Measurements from ENCODE around the gene RAB3A.
A peak's percentile ranks its signal among the peaks of the same experiment; 100 is the strongest.

The RAB3A gene

DNA sequence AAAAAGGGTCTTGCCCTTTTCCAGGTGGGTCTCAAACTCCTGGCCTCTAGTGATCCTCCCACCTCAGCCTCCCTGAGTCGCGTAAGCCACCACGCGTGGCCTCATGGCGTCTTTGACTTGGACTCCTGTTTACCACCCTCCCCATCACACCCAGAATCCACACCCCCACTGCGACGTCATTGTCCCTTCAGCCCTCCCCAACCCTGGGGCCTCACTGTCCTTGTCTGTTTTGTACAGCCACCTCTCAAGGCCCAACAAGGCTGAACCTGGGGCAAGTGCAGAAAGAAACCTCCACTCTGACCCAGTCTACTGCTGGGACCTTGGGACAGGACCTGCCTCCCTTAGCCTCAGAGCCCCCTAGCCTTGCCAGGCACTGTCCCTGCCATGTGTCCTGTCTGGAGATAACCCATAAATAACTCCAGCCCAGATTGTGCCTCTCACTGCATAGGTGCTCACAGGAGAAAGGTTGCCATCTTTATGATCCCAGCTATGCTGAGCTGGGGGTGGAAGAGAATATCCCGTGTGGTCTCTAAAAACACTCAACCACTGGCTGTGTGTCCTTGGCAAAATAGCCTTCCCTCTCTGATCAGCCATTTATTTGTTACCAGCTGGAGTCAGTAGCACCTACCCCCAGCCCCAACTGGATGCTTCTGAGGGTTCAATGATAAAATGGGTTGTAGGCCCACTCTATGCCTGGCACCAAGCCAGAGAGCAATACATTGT is 32.1 kb downstream of the RAB3A start:
- H3K4me3 ChIP-seq (ENCODE audit: low read depth, low read length), result no peak overlapping the region; the same call in 1 of the 2 replicates

DNA sequence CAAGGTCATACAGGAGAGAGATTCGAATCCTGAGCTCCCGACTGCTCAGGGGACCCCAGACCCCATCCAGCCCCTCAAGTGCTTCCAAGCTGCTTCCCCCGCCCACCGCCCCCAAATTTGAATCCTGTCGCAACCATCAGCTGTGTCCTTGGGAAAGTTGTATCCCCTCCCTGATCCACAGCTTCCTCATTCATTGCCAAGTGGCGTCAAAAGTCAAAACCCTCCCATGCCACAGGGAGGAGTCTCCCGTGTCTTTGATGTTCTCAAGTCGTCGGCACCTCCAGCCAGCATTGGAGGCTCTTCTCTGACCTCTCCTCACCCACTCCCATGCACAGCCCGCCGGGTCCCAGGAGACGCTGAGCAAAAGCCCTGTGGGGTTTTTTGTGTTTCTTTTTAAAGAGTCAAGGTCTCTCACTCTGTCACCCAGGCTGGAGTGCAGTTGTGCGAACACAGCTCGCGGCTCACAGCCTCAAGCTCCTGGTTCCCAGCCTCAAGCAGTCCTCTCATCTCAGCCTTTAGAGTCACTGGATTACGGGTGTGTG is 33.1 kb downstream of the RAB3A start:
- TF ChIP-seq, protein P1, sequence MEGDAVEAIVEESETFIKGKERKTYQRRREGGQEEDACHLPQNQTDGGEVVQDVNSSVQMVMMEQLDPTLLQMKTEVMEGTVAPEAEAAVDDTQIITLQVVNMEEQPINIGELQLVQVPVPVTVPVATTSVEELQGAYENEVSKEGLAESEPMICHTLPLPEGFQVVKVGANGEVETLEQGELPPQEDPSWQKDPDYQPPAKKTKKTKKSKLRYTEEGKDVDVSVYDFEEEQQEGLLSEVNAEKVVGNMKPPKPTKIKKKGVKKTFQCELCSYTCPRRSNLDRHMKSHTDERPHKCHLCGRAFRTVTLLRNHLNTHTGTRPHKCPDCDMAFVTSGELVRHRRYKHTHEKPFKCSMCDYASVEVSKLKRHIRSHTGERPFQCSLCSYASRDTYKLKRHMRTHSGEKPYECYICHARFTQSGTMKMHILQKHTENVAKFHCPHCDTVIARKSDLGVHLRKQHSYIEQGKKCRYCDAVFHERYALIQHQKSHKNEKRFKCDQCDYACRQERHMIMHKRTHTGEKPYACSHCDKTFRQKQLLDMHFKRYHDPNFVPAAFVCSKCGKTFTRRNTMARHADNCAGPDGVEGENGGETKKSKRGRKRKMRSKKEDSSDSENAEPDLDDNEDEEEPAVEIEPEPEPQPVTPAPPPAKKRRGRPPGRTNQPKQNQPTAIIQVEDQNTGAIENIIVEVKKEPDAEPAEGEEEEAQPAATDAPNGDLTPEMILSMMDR (IDR thresholded peaks at IDR 0.05; ENCODE audit: insufficient read depth, low read depth, low read length, missing control alignments), result no peak
- peak overlapping the region; percentile 37 for H3K4me3 ChIP-seq (ENCODE audit: low read depth, low read length)
- peak; percentile 91 for DNase-seq (ENCODE audit: low read depth)

More for the DNA sequence above, 32.1 kb downstream of the RAB3A start:
- TF ChIP-seq, protein P1 (IDR thresholded peaks at IDR 0.05; ENCODE audit: insufficient read depth, low read depth, low read length, missing control alignments), result no peak
- peak; percentile 55 for DNase-seq (ENCODE audit: low read depth)

DNA sequence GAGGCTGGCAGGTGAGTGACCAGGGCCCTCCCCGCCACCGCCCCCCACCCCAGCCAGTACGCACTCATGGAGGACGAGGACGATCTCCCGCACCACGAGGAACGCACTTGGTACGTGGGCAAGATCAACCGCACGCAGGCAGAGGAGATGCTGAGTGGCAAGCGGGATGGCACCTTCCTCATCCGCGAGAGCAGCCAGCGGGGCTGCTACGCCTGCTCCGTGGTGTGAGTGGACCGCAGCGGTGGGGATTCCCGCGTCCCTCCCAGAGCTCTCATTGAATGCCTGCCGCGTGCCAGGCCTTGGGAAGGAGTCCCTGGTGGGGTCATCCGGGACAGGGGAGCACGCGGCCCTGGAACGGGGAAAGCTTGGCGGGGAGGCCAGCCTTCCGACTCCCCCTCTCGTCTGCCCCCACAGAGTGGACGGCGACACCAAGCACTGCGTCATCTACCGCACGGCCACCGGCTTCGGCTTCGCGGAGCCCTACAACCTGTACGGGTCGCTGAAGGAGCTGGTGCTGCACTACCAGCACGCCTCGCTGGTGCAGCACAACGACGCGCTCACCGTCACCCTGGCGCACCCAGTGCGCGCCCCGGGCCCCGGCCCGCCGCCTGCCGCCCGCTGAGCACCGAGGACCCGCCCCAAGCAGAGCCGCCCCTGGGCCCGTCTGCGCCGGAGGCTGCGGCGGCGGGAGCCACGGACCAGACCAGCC is 35.0 kb downstream of the RAB3A start:
- DNase-seq (ENCODE audit: low read depth), result no peak
- no peak overlapping the region for H3K4me3 ChIP-seq (ENCODE audit: low read depth, low read length)
- TF ChIP-seq, protein P1 (IDR thresholded peaks at IDR 0.05; ENCODE audit: insufficient read depth, low read depth, low read length, missing control alignments), result no peak

DNA sequence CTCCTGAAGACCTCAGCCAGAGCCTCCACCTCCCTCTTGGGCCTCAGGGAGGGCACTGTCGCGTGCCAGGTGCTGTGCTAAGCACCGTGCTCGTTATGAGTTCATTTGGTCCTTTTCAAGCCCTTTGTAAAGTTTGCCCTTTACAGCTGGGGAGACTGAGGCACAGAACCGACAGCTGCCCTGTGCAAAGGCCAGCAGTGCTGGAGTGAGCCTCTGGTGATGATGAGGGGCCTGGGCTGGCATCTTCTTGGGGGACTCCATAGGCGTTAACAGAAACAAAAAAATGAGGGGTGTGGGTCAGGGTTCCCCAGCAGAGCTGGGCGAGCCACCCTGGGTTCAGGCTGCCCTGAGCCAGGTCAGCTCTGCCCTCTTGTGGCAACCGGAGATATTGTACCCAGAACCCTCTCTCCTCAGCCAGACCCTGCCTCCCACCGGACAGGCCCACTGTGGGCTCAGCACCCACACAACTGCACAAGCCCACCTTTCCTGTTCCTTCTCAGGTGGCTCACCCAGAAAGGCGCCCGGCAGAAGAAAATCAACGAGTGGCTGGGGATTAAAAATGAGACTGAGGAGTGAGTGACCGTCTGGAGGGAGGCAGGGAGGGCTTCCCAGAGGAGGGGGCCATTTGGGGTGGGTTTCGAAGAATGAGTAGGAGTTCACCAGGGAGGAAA is 35.7 kb downstream of the RAB3A start:
- TF ChIP-seq, protein P1 (IDR thresholded peaks at IDR 0.05; ENCODE audit: insufficient read depth, low read depth, low read length, missing control alignments), result peak; percentile 87
- peak; percentile 79 for DNase-seq (ENCODE audit: low read depth)
- no peak overlapping the region for H3K4me3 ChIP-seq (ENCODE audit: low read depth, low read length)

DNA sequence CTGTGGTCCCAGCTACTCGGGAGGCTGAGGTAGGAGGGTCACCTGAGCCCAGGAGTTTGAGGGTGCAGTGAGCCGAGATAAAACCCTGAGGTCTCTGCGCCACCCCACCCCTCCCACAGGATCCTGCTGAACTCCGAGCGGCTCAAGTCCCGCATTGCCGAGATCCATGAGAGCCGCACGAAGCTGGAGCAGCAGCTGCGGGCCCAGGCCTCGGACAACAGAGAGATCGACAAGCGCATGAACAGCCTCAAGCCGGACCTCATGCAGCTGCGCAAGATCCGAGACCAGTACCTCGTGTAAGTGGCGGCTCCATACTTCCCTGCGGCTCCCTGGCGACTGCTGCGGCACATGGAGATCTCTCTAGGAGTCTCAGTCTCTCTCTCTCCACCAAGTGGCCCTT is 36.8 kb downstream of the RAB3A start:
- TF ChIP-seq, protein P1 (IDR thresholded peaks at IDR 0.05; ENCODE audit: insufficient read depth, low read depth, low read length, missing control alignments), result no peak
- DNase-seq (ENCODE audit: low read depth), result no peak
- no peak overlapping the region for H3K4me3 ChIP-seq (ENCODE audit: low read depth, low read length)

DNA sequence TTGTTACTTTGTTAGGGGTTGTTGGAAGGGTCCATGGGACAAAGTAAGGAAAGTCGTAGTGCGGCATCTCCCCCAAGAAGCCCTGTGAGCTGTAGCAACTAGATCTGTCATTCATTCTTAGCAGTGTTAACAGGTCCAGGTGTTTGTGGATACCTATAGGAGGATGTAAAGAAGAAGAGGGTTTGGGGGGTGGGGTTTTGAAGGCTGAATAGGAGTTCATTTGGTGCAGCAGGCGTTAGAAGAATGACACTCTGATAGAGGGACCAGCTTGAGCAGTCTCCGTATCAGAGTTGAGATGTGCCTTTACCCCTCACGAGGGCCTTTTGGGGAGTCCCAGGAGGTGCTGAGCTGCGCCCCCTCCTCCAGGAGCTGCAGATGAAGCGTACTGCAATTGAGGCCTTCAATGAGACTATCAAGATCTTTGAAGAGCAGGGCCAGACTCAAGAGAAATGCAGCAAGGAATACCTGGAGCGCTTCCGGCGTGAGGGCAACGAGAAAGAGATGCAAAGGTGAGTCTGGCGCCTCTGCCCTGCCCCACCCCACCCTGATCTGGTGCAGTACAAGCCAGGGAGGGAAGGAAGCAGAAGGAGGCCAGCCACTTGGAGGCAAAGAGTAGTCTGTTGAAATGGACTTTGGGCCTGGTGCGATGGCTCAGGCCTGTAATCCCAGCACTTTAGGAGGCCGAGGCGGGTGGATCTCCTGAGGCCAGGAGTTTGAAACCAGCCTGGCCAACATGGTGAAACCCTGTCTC is 37.9 kb downstream of the RAB3A start:
- TF ChIP-seq, protein P1 (IDR thresholded peaks at IDR 0.05; ENCODE audit: insufficient read depth, low read depth, low read length, missing control alignments), result no peak
- no peak overlapping the region for H3K4me3 ChIP-seq (ENCODE audit: low read depth, low read length)
- DNase-seq (ENCODE audit: low read depth), result no peak
